Measurements from ENCODE around the gene CLDN19.
"Not testable (repeated sequence)": the region's sequence is repeated elsewhere in the genome, so short reads cannot be mapped to it uniquely, and the experiment has no call there.

CLDN19 gene

DNA sequence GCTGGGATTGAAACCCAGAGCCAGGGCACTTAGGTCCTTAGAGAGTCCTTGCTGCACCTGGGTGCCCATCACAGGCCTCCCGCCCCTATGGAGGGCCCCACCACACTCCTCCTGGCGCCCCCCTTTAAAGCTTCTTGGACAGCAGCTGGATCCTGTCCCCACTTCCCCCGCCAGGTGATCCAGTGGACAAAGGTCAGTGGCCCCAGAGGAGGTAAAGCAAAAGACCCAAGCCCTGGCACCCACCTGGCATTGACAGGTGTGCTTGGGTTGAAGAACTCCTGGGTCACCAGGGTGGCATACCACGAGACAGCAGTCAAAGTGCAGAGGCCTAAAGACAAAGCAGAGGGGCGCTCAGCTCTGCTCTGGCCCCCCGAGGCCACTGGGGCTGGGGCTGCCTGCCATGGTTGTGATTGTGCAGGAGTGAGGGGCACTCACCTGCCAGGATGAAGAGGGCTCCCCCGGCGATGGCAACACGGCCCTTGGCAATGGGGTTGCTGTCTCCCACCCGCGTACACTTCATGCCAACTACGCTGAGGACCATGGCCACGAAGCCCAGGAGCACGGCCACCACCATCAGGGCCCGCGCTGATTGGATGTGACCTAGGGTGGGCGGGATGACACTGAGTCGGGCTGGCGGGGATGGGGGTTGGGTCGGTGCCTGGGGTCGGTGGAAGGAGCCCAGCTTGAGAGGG lies 1.9 kb downstream of the CLDN19 start:
- DNase-seq (ENCODE audit: low spot score): no peak

DNA sequence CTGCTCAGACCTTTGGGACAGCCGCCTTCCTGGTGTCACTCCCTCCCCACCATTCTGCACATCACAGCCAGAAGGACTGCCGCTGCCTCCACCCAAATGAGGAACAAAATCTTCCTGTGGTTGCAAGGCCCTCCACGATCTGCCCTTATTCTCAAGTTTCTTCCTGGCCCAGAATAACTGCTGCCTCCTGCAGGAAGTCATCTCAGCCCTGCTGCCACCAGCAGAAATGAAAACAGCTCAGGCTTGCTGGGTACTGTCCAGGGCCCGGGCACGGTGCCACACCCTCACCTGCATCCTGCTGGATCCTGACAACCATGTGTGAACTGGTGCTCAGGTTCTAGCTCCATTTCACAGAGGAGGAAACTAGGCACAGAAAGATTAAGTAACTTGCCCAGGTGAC lies 2.8 kb downstream of the CLDN19 start:
- no peak for DNase-seq (ENCODE audit: low spot score)

- DNase-seq (ENCODE audit: low spot score): no peak
Measured at GRCh38 chr1:42736571-42737200, 3.4 kb downstream of the CLDN19 start.

DNA sequence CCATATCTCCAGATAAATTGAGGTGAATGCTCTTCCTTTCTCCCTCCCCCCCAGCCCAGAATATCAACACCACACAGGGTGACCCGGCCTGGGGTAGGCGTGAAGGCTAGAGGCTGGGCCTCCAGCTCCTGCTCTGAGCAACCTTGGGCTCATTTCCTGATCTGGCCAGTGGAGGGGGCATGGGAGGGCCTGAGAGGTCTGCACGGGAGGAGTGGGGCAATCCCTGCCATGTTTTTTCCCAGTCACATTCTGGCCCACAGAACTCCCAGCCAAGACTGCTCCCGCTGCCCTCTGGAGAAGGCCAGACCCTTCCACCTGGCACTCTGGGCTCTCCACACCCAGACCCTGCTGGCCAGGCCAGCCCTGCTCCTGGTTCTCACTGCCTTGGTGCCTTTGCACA lies 3.9 kb downstream of the CLDN19 start:
- peak; percentile 31 for DNase-seq (ENCODE audit: low spot score)

DNA sequence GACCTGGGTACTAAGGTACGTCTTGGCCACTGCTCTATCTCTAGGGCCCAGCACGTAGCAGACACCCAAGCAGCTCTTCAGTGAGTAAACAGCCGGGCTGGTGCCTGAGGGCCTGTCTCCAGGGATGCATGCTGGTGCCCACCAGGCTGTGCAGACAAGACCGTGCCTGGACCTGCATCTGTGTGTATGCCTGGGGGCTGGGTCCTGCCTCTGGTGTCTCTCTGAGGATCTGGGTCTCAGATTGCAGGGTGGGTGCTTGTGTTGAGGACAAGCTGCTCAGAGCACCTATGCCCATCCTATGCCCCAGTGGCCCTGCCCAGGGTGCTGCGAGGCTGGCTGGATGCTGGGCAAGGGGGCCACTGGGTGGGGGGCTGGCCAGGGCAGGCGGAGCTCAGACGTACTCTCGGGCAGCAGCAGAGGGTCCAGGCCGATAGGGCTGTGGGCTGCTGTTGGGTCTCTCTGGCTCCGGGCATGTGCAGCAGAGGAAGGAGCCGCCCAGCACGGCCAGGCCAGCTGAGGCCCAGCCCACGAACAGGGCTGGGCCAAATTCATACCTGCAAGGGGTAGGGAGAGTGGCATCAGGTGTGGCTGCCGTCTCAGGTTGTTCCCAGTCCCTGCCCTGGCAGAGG lies 4.4 kb downstream of the CLDN19 start:
- DNase-seq (ENCODE audit: low spot score): no peak

DNA sequence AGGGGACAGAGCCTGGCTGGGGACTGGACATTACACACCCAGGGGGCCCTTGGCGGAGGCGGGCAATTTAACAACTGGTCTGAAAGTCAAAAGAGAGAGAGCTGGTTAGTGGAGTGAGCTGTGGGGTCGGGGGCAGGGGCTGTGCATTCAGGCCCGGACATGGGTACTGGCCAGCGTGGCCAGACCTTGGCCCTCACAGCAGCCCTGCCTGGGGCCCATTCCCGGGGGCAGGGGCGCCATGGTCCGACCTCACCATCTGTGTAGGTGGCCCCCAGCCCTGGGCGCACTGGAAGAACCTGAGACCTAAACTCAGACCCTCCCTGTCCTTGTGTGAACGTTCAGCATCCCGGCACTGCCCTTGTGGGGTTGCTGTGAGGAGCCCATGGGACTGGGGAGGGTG lies 5.0 kb downstream of the CLDN19 start:
- DNase-seq (ENCODE audit: low spot score): no peak

- DNase-seq (ENCODE audit: low spot score): no peak
Measured at GRCh38 chr1:42734201-42735035, 5.6 kb downstream of the CLDN19 start.

DNA sequence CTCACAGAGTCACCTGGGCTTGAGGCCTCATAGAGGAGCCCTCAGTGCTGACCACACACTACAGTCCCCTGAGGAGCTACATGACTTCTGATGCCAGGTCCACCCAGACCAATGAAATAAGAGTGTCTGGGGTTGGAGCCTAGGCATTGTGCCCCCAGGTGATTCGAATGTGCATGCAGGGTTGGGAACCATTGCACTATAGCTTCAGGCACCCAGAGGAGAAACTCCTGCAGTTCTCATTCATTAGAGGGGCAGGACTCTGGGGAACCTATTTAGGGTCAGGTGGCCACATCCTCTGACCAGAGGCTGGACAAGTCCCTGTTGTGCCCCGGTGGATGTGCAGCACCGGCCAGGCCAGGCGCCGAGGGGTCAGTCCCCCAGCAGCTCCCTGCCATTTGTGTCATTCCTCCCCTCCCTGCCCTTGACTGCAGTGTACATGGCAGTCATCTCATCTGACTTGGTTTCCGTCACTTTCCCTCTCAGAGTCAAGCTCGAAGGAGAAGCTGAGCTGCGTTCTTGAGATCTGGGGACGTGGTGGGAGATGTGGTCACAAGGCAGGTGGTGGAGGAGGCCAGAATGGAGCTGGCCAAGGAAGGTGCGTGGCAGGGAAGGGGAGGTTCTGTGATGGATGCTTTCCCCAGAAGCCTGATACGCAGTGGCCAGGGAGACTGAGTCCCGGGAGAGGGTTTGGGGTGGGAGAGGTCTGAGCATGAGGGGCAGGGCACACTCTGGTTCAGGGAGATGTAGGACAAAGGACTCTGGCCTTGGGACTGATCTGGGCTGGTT lies 6.4 kb downstream of the CLDN19 start:
- no peak for DNase-seq (ENCODE audit: low spot score)

- no peak for DNase-seq (ENCODE audit: low spot score)
Measured at GRCh38 chr1:42732126-42732680, 7.8 kb downstream of the CLDN19 start.

DNA sequence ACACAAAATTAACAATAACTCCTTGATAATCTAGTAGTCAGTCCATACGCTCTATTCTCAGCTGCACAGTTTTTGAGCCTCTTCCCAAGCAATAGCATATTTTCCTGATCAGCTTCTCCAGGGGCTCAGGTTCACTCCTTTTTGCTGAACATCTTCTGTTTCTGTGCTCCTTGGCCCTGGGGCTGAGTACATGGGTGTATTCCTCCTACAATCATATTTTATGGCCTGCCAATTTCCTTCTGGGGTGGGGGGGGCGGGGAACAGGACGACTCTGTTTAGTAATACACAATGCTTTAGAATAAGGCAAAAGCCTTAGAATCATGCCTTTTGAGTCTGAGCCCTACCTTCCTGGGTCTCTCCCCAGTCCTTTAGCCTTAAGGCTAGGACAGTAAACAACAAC lies 8.5 kb downstream of the CLDN19 start:
- DNase-seq (ENCODE audit: low spot score): no peak

DNA sequence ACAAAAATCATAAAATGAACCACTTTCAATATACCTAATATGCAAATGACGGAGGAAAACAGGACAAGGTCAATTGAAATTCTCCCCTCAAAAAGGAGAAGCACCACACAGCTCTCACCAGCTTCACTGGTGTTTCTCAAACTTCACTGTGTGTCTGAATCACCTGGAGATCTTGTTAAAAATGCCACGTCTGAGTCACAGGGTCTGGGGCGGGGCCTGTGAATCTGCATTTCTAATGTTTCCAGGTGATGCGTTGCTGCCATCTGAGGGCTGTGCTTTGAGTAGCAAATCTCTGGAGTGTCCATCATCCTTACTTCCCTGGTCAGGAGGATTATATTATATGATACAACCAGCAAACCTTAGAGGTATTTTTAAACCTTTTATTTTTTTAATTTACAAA lies 9.0 kb downstream of the CLDN19 start:
- DNase-seq (ENCODE audit: low spot score): peak; percentile 14

DNA sequence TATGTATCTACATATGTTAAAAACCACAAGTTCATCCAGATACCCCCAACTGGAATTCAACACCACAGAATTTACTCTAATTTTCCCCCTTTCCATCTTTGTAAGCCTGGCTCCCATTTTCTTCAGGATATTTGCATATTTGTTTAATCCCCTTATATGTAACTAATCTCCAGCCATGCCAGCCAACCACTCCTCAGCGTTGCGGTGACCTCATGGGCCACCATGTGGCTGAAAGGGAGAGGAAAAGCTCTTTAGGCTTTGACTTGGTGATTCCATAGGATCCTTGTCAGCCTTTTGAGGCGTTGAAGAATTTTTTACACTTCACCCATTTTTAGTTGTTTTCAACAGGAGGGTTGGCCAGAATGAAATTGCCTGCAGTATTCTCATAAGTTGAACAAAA lies 10.0 kb downstream of the CLDN19 start:
- no peak for DNase-seq (ENCODE audit: low spot score)

- DNase-seq (ENCODE audit: low spot score): not testable (repeated sequence)
Measured at GRCh38 chr1:42725820-42726219, 14.2 kb downstream of the CLDN19 start.

DNA sequence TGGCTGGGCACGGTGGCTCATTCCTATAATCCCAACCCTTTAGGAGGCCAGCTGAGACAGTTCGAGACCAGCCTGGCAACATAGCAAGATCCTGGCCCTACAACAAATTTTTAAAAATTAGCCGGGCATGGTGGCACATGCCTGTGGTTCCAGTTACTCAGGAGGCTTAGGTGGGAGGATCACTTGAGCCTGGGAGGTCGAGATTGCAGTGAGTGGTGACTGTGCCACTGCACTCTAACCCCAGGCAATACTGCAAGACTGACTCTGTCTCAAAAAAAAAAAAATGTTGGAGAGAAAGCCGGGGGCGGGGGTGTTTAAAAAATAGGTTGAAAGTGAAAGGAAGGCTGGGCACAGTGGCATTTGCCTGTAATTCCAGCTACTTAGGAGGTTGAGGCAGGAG lies 16.5 kb downstream of the CLDN19 start:
- no peak for DNase-seq (ENCODE audit: low spot score)

GRCh38 chr1:42722403-42722802 lies 17.6 kb downstream of the CLDN19 start:
- not testable (repeated sequence) for DNase-seq (ENCODE audit: low spot score)

DNA sequence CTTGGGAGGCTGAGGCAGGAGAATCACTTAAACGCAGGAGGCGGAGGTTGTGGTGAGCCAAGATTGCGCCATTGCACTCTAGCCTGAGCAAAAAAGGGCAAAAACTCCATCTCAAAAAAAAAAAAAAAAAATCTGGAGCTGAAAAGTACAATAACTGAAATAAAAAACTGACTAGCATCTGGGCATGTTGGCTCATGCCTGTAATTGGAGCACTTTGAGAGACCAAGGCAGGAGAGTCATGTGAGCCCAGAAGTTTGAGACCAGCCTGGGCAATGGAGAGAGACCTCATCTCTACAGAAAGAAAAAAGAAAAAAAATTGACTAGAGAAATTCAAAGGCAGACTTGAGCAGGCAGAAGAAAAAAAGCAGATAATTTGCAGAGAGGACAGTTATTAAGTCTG lies 18.1 kb downstream of the CLDN19 start:
- no peak for DNase-seq (ENCODE audit: low spot score)

DNA sequence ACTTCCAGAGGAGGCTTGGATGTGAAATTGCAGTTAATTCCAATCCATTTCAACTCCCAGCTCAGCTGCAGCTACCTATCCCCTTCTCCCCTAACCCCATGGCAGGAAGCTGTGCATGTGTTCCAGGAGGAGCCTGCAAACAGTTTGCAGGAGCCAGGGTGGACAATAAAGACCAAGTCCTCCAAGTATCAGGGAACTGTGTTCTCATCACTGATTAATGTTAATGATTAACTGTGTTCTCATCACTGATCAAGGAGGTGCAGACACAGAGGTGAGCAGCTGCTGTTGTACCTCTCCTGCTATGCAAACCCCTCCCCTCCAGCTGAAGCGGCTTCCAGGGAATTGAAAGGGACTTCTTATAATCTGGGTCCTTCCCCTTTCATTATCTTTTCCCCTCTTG lies 19.2 kb downstream of the CLDN19 start:
- no peak for DNase-seq (ENCODE audit: low spot score)

GRCh38 chr1:42714441-42714840 lies 25.6 kb downstream of the CLDN19 start:
- not testable (repeated sequence) for DNase-seq (ENCODE audit: low spot score)

GRCh38 chr1:42713293-42713692 lies 26.7 kb downstream of the CLDN19 start:
- no peak for DNase-seq (ENCODE audit: low spot score)

GRCh38 chr1:42712808-42713207 lies 27.2 kb downstream of the CLDN19 start:
- DNase-seq (ENCODE audit: low spot score): not testable (repeated sequence)

DNA sequence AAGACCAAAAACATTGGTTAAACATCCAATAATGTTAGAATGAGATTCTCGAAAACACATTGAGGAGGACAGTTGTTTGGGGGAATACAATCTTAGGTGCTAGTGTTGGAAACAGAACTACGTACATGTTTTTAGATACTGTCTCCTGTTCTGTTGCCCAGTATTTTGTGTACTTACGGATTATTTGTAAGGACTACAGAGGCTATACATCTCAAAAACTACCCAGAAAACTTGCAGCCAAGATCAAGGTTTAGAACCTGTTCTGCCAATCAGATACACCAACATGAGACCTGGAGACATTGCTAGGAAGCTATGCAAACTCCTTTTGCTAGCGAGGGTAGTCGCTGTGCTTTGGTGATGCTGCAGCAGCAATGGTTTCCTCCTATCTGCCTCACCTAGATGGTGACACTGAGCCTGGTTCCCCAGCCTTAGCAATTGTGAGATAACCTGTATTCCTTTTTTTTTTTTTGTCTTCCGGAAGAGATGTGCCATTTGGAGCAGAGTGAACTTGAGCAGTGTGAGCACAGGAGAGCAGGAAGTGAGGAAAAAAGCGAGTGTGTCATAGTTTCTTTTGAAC lies 36.1 kb downstream of the CLDN19 start:
- DNase-seq (ENCODE audit: low spot score): no peak
